KOPT-K1 (cell line): ENCODE measurements around the gene RBM19.
"Not testable (repeated sequence)": the region's sequence is repeated elsewhere in the genome, so short reads cannot be mapped to it uniquely, and the experiment has no call there.

ENCODE experiments used
- H3K27ac ChIP-seq: fragments of 200-600 bp; sonication (generic); 2 replicates; pipeline ENCODE4 v1.5.1; 2016; ENCODE audit warnings: antibody characterized with exemption, mild to moderate bottlenecking, low read depth, low read length; ENCODE audit not compliant: poor library complexity, severe bottlenecking
- H3K36me3 ChIP-seq: fragments of 200-600 bp; sonication (generic); 2 replicates; pipeline ENCODE4 v1.5.1; 2017; ENCODE audit warnings: antibody characterized with exemption, mild to moderate bottlenecking, low read length, moderate library complexity; ENCODE audit not compliant: insufficient read depth
- H3K9me3 ChIP-seq: fragments of 200-600 bp; sonication (generic); 2 replicates; pipeline ENCODE4 v1.5.1; 2017; ENCODE audit warnings: antibody characterized with exemption, low read length, mild to moderate bottlenecking; ENCODE audit not compliant: insufficient read depth, poor library complexity, severe bottlenecking

RBM19 gene

GRCh38 chr12:113996026-113996425 lies 29.9 kb upstream of the RBM19 start:
- no peaks in the 10 kb centered on the region for H3K36me3 ChIP-seq
- no peak overlapping the region for H3K27ac ChIP-seq
- H3K9me3 ChIP-seq: no peaks in the 10 kb centered on the region

GRCh38 chr12:113994051-113994450 lies 27.9 kb upstream of the RBM19 start:
- no peak overlapping the region for H3K27ac ChIP-seq
- no peaks in the 10 kb centered on the region for H3K36me3 ChIP-seq
- no peaks in the 10 kb centered on the region for H3K9me3 ChIP-seq

- H3K27ac ChIP-seq, H3K9me3 ChIP-seq, H3K36me3 ChIP-seq: not testable (repeated sequence)
Observed at GRCh38 chr12:113992751-113993150, 26.6 kb upstream of the RBM19 start.

GRCh38 chr12:113991224-113992044 lies 25.3 kb upstream of the RBM19 start:
- no peaks in the 10 kb centered on the region for H3K36me3 ChIP-seq

GRCh38 chr12:113990250-113991223 lies 24.4 kb upstream of the RBM19 start:
- H3K36me3 ChIP-seq: no peaks in the 10 kb centered on the region
- H3K9me3 ChIP-seq: no peaks in the 10 kb centered on the region
- no peak overlapping the region for H3K27ac ChIP-seq

More at GRCh38 chr12:113991224-113992044, 25.3 kb upstream of the RBM19 start:
- Histone ChIP-seq H3K27ac (no peak overlapping the region), H3K9me3 (no peaks in the 10 kb centered on the region)

- H3K36me3 ChIP-seq: no peaks in the 10 kb centered on the region
- H3K9me3 ChIP-seq: no peaks in the 10 kb centered on the region
- no peak overlapping the region for H3K27ac ChIP-seq
Observed at GRCh38 chr12:113988976-113989375, 22.9 kb upstream of the RBM19 start.

GRCh38 chr12:113988064-113988451 lies 21.9 kb upstream of the RBM19 start:
- no peak overlapping the region for H3K27ac ChIP-seq
- H3K9me3 ChIP-seq: no peaks in the 10 kb centered on the region
- H3K36me3 ChIP-seq: no peaks in the 10 kb centered on the region

GRCh38 chr12:113987261-113988063 lies 21.3 kb upstream of the RBM19 start:
- Histone ChIP-seq H3K36me3 (no peaks in the 10 kb centered on the region), H3K27ac (no peak overlapping the region), H3K9me3 (no peaks in the 10 kb centered on the region)

GRCh38 chr12:113984464-113984863 lies 18.3 kb upstream of the RBM19 start:
- Histone ChIP-seq H3K27ac (no peak overlapping the region), H3K36me3 (no peaks in the 10 kb centered on the region), H3K9me3 (no peaks in the 10 kb centered on the region)

- no peaks in the 10 kb centered on the region for H3K9me3 ChIP-seq
- no peaks in the 10 kb centered on the region for H3K36me3 ChIP-seq
- no peak overlapping the region for H3K27ac ChIP-seq
Observed at GRCh38 chr12:113983777-113984448, 17.8 kb upstream of the RBM19 start.

- Histone ChIP-seq H3K36me3 (no peaks in the 10 kb centered on the region), H3K27ac (no peak overlapping the region), H3K9me3 (no peaks in the 10 kb centered on the region)
Observed at GRCh38 chr12:113983265-113983664, 17.1 kb upstream of the RBM19 start.

GRCh38 chr12:113981876-113982275 lies 15.8 kb upstream of the RBM19 start:
- Histone ChIP-seq H3K9me3 (no peaks in the 10 kb centered on the region), H3K36me3 (no peaks in the 10 kb centered on the region), H3K27ac (no peak overlapping the region)

GRCh38 chr12:113980537-113981337 lies 14.6 kb upstream of the RBM19 start:
- no peaks in the 10 kb centered on the region for H3K36me3 ChIP-seq

GRCh38 chr12:113980054-113980453 lies 13.9 kb upstream of the RBM19 start:
- H3K9me3 ChIP-seq: no peaks in the 10 kb centered on the region
- H3K36me3 ChIP-seq: no peaks in the 10 kb centered on the region
- H3K27ac ChIP-seq: no peak overlapping the region

More at GRCh38 chr12:113980537-113981337, 14.6 kb upstream of the RBM19 start:
- Histone ChIP-seq H3K9me3 (no peaks in the 10 kb centered on the region), H3K27ac (no peak overlapping the region)
